Lung (tissue), 12 donors: ENCODE results near the gene RNF220. TPM values are rescaled to one million over a fixed set of nuclear protein-coding genes. Genes with fewer than 3 reads are reported as not detected.

Experiments used
- ATAC-seq: fragments of 200-7000 bp; cut with Tn5 transposase; one replicate; pipeline ENCODE4 v1.9.1; 2020; ENCODE audit warnings: moderate number of reproducible peaks; ENCODE audit not compliant: insufficient read depth, low FRiP score
- DNase-seq, 3 donors: peaks; one replicate each; pipeline ENCODE4 v3.0.0-alpha.2; 2013 to 2017
- H3K27ac ChIP-seq, 2 donors: one replicate each; pipeline ENCODE4 v1.5.1; 2013; ENCODE audit warnings: mild to moderate bottlenecking in 2 of 2, moderate library complexity in 2 of 2, control low read depth in 1 of 2, inconsistent platforms in 1 of 2, low read depth in 1 of 2, low read length in 1 of 2
- H3K27me3 ChIP-seq, 3 donors: one replicate each; pipeline ENCODE4 v1.5.1; 2013; ENCODE audit warnings: low read length in 2 of 3; ENCODE audit not compliant: control insufficient read depth in 3 of 3, insufficient read depth in 3 of 3
- H3K36me3 ChIP-seq, 4 donors: one replicate each; pipeline ENCODE4 v1.5.1; 2013; ENCODE audit warnings: low read length in 4 of 4, mild to moderate bottlenecking in 1 of 4, moderate library complexity in 1 of 4; ENCODE audit not compliant: control insufficient read depth in 4 of 4, insufficient read depth in 4 of 4
- H3K4me1 ChIP-seq, 5 donors: one replicate each; pipeline ENCODE4 v1.5.1; 2013; ENCODE audit warnings: low read length in 5 of 5, mild to moderate bottlenecking in 2 of 5, moderate library complexity in 1 of 5; ENCODE audit not compliant: control insufficient read depth in 5 of 5, insufficient read depth in 5 of 5
- H3K4me3 ChIP-seq: one replicate; pipeline ENCODE4 v1.5.1; 2013; ENCODE audit warnings: mild to moderate bottlenecking, control low read depth, moderate library complexity
- H3K9ac ChIP-seq, 2 donors: one replicate each; pipeline ENCODE4 v1.5.1; 2013; ENCODE audit warnings: low read length in 2 of 2, control low read depth in 1 of 2; ENCODE audit not compliant: insufficient read depth in 1 of 2
- H3K9me3 ChIP-seq, 4 donors: one replicate each; pipeline ENCODE4 v1.5.1; 2013; ENCODE audit warnings: low read length in 3 of 4, mild to moderate bottlenecking in 1 of 4, moderate library complexity in 1 of 4; ENCODE audit not compliant: control insufficient read depth in 4 of 4, insufficient read depth in 3 of 4
- CTCF ChIP-seq: IDR thresholded peaks from 2 replicates; pipeline ENCODE4 v1.5.1; 2012; ENCODE audit warnings: mild to moderate bottlenecking; ENCODE audit errors: control extremely low read depth, extremely low read depth
- WGBS, 2 donors: extraction: QIAGEN DNeasy Blood & Tissue Kit; methylation state at CpG; one replicate each; pipeline ENCODE4 v1.1.7; 2013; 5-methylcytosine and 5-hydroxymethylcytosine counted together
- polyA plus RNA-seq, 2 donors: library from polyadenylated mRNA; stranded (reverse); fragments of 200-250 nt; gene quantifications; one replicate each; pipeline ENCODE4 v1.2.1, GENCODE V29; 2013
- total RNA-seq, 2 donors: library from RNA; depleted of rRNA in 1 of 2; stranded (reverse); fragments of >200 nt in 1 of 2; gene quantifications; one replicate each; pipeline ENCODE4 v1.2.1, GENCODE V29; 2014 to 2021
- donor health status: control.
- donor health status: control.
- donor health status: Bipolar disorder and iron deficiency.
- donor health status: healthy.
- donor health status: DM: yes; HTN: yes; CAD: no.

Gene RNF220
- total and polyA plus RNA-seq, 4 donors: 44.9 to 75.8 (median 69.5) TPM

- WGBS, 2 donors: 9 to 24% methylated on average over 19 of the region's 19 CpGs
- Histone ChIP-seq H3K4me1 (peaks cover 0 to 25% (median 4%) of the 10 kb centered on the region in 5 donors), H3K36me3 (no peaks in the 10 kb centered on the region), H3K27ac (no peak overlapping the region), H3K9ac (no peak overlapping the region), H3K4me3 (no peak overlapping the region), H3K27me3 (peaks cover 1 to 79% (median 73%) of the 10 kb centered on the region in 3 donors), H3K9me3 (peaks cover 0 to 3% (median 0%) of the 10 kb centered on the region in 4 donors)
- no peak for TF ChIP-seq CTCF
- no peak for ATAC-seq
- peak; percentile 25 to 50 (median 27) for DNase-seq
Observed at GRCh38 chr1:44408212-44408582, 3.1 kb downstream of the RNF220 start.

GRCh38 chr1:44408632-44409602, 3.9 kb downstream of the RNF220 start:
- peaks cover 4 to 87% (median 78%) of the 10 kb centered on the region in 3 donors for H3K27me3 ChIP-seq
- TF ChIP-seq CTCF: no peak
- H3K36me3 ChIP-seq: no peaks in the 10 kb centered on the region
- no peak overlapping the region for H3K9ac ChIP-seq
- H3K9me3 ChIP-seq: peaks cover 0 to 3% (median 0%) of the 10 kb centered on the region in 4 donors
- no peak overlapping the region for H3K4me3 ChIP-seq
- H3K4me1 ChIP-seq: peaks cover 0 to 25% (median 4%) of the 10 kb centered on the region in 5 donors
- ATAC-seq: no peak
- H3K27ac ChIP-seq: no peak overlapping the region
- peak; percentile 45 to 64 (median 50) for DNase-seq
- WGBS, 2 donors: 9 to 21% methylated on average over 37 of the region's 37 CpGs

- ATAC-seq: no peak
- peaks cover 6 to 89% (median 81%) of the 10 kb centered on the region in 3 donors for H3K27me3 ChIP-seq
- 38 to 55% methylated on average over 4 of the region's 4 CpGs for WGBS, 2 donors
Observed at GRCh38 chr1:44409757-44410156, 4.7 kb downstream of the RNF220 start.

More at GRCh38 chr1:44409757-44410156, 4.7 kb downstream of the RNF220 start:
- Histone ChIP-seq H3K36me3 (no peaks in the 10 kb centered on the region), H3K9ac (no peak overlapping the region), H3K4me1 (peaks cover 0 to 24% (median 4%) of the 10 kb centered on the region in 5 donors), H3K27ac (no peak overlapping the region), H3K4me3 (no peak overlapping the region), H3K9me3 (peaks cover 0 to 3% (median 0%) of the 10 kb centered on the region in 4 donors)
- DNase-seq: no peak
- TF ChIP-seq CTCF: no peak
